ENCODE results near the gene CHCHD10. TPM values are rescaled to one million over a fixed set of nuclear protein-coding genes. Genes with fewer than 3 reads are reported as not detected.

Gene CHCHD10
- total RNA-seq, 1 experiment from 2014 or later = 198 TPM

GRCh38 chr22:23787910-23788309 lies 20.1 kb upstream of the CHCHD10 start:
- ChIA-PET POLR2A (no interaction called here), CTCF (interaction anchor here (0.6 to 2.4 kb wide), 5 partner anchors 11 to 106 kb away, joined by 3 to 17 read pairs (median 4); partner anchors contain the start of gene MIF)
- DNase-seq (ENCODE audit: low spot score) (no peak), ATAC-seq (no peak)
- Mint-ChIP-seq H3K27ac (peak overlapping the region; percentile 78), H3K9me3 (no peaks in the 10 kb centered on the region), H3K36me3 (peaks cover 24% of the 10 kb centered on the region), H3K4me1 (peaks cover 30% of the 10 kb centered on the region), H3K27me3 (ENCODE audit: low read depth) (no peaks in the 10 kb centered on the region), H3K4me3 (peak overlapping the region; percentile 89)
- TF ChIP-seq OVOL2 (CRISPR knock-in tag; IDR thresholded peaks at IDR 0.05; ENCODE audit: borderline replicate concordance) (no peak), NR1H2 (CRISPR knock-in tag; IDR thresholded peaks at IDR 0.05) (no peak), SMAD4 (CRISPR knock-in tag; IDR thresholded peaks at IDR 0.05) (no peak), ZNF121 (CRISPR knock-in tag; IDR thresholded peaks at IDR 0.05) (no peak), CREB1 (CRISPR knock-in tag; IDR thresholded peaks at IDR 0.05) (no peak)
- TF ChIP-seq, protein P1, sequence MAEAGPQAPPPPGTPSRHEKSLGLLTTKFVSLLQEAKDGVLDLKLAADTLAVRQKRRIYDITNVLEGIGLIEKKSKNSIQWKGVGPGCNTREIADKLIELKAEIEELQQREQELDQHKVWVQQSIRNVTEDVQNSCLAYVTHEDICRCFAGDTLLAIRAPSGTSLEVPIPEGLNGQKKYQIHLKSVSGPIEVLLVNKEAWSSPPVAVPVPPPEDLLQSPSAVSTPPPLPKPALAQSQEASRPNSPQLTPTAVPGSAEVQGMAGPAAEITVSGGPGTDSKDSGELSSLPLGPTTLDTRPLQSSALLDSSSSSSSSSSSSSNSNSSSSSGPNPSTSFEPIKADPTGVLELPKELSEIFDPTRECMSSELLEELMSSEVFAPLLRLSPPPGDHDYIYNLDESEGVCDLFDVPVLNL (CRISPR knock-in tag; IDR thresholded peaks at IDR 0.05; ENCODE audit: borderline replicate concordance, low read depth) = no peak

GRCh38 chr22:23787600-23787896 lies 19.8 kb upstream of the CHCHD10 start:
- H3K27ac Mint-ChIP-seq = peak overlapping the region; percentile 78
- TF ChIP-seq FOXP4 (CRISPR knock-in tag; IDR thresholded peaks at IDR 0.05) (no peak), ZBTB21 (CRISPR knock-in tag; IDR thresholded peaks at IDR 0.05; ENCODE audit: borderline replicate concordance) (0 out of 2 replicates have a peak, but pooled peaks have one; percentile 8)
- TF ChIP-seq, protein P2, sequence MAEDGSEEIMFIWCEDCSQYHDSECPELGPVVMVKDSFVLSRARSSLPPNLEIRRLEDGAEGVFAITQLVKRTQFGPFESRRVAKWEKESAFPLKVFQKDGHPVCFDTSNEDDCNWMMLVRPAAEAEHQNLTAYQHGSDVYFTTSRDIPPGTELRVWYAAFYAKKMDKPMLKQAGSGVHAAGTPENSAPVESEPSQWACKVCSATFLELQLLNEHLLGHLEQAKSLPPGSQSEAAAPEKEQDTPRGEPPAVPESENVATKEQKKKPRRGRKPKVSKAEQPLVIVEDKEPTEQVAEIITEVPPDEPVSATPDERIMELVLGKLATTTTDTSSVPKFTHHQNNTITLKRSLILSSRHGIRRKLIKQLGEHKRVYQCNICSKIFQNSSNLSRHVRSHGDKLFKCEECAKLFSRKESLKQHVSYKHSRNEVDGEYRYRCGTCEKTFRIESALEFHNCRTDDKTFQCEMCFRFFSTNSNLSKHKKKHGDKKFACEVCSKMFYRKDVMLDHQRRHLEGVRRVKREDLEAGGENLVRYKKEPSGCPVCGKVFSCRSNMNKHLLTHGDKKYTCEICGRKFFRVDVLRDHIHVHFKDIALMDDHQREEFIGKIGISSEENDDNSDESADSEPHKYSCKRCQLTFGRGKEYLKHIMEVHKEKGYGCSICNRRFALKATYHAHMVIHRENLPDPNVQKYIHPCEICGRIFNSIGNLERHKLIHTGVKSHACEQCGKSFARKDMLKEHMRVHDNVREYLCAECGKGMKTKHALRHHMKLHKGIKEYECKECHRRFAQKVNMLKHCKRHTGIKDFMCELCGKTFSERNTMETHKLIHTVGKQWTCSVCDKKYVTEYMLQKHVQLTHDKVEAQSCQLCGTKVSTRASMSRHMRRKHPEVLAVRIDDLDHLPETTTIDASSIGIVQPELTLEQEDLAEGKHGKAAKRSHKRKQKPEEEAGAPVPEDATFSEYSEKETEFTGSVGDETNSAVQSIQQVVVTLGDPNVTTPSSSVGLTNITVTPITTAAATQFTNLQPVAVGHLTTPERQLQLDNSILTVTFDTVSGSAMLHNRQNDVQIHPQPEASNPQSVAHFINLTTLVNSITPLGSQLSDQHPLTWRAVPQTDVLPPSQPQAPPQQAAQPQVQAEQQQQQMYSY (CRISPR knock-in tag; IDR thresholded peaks at IDR 0.05) = peak; percentile 61
- ATAC-seq (no peak; the same call in 1 of the 2 replicates), DNase-seq (ENCODE audit: low spot score) (no peak)
- H3K27me3 Mint-ChIP-seq (ENCODE audit: low read depth) = no peaks in the 10 kb centered on the region
- no peaks in the 10 kb centered on the region for H3K9me3 Mint-ChIP-seq
- H3K4me3 Mint-ChIP-seq = peak overlapping the region; percentile 89
- peaks cover 20% of the 10 kb centered on the region for H3K36me3 Mint-ChIP-seq
- peaks cover 30% of the 10 kb centered on the region for H3K4me1 Mint-ChIP-seq
- POLR2A ChIA-PET = interaction anchor here (0.6 kb wide), 2 partner anchors 30 to 1883 kb away, joined by 7 to 9 read pairs; no protein-coding TSS in a partner anchor
- CTCF ChIA-PET = interaction anchor here (1.2 to 1.4 kb wide), 2 partner anchors 13 to 62 kb away, joined by 3 to 6 read pairs; no protein-coding TSS in a partner anchor

DNA sequence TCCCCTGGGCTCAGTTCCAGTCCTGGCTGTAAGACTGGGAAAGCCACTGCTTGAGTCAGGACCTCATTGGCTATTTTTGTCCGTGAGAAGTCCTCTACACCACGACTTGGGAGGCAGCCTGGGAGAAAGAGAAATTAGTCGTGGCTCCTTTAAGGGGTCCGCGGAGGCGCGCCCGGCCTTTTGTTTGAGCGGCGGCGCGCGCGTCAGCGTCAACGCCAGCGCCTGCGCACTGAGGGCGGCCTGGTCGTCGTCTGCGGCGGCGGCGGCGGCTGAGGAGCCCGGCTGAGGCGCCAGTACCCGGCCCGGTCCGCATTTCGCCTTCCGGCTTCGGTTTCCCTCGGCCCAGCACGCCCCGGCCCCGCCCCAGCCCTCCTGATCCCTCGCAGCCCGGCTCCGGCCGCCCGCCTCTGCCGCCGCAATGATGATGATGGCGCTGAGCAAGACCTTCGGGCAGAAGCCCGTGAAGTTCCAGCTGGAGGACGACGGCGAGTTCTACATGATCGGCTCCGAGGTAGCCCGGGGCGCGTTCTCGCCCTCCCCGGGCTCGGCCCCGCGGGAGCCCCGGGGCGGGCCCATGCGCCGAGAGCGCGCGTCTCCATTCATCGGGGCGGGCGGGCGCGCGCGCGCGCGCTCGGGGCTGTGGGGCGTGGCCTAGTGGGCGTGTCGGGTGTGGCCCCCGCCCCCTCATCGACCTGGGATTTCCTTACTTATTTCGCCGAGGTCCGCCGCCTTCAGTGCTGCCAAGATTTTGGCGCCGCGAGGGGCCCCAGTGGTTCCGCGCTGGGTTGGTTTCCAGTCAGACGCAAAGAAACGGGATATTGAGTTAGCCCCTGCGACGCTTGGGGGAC lies 19.2 kb upstream of the CHCHD10 start, which contains the start of gene SMARCB1:
Gene SMARCB1 (plus strand): TSS at position 215 of the 848 bp plus-strand sequence. CDS start 204 bp downstream, at position 419.
- Mint-ChIP-seq H3K9me3 (no peaks in the 10 kb centered on the region), H3K27me3 (ENCODE audit: low read depth) (no peaks in the 10 kb centered on the region), H3K27ac (peak within 1 kb of the TSS; percentile 98), H3K36me3 (peaks cover 15% of the 10 kb centered on the region; the same call in 1 of the 2 replicates), H3K4me3 (peak within 1 kb of the TSS; percentile 89), H3K4me1 (peaks cover 30% of the 10 kb centered on the region)
- DNase-seq (ENCODE audit: low spot score) (peak; percentile 86), ATAC-seq (peak; percentile 78)
- ChIA-PET POLR2A (interaction anchor here (0.6 to 1.0 kb wide), 3 partner anchors 18 to 1884 kb away, joined by 3 to 9 read pairs (median 7); no protein-coding TSS in a partner anchor), CTCF (interaction anchor here (1.2 to 1.7 kb wide), 4 partner anchors 9 to 62 kb away, joined by 3 to 6 read pairs (median 4); no protein-coding TSS in a partner anchor)
- no peak for TF ChIP-seq ATF1 (CRISPR knock-in tag; IDR thresholded peaks at IDR 0.05)
- TF ChIP-seq KAT7 (CRISPR knock-in tag; IDR thresholded peaks at IDR 0.05; ENCODE audit: borderline replicate concordance) = no peak
- TF ChIP-seq FOXK1 (CRISPR knock-in tag; IDR thresholded peaks at IDR 0.05) = no peak
- TF ChIP-seq NFATC4 (CRISPR knock-in tag; IDR thresholded peaks at IDR 0.05) = no peak
- TF ChIP-seq OVOL2 (CRISPR knock-in tag; IDR thresholded peaks at IDR 0.05; ENCODE audit: borderline replicate concordance) = no peak
- TF ChIP-seq SP1 (CRISPR knock-in tag; conservative IDR thresholded peaks at IDR 0.05) = peak; percentile 82
- TF ChIP-seq ATF3 (CRISPR knock-in tag; conservative IDR thresholded peaks at IDR 0.05) = no peak
- TF ChIP-seq ZNF416 (CRISPR knock-in tag; IDR thresholded peaks at IDR 0.05) = no peak
- TF ChIP-seq FOXP4 (CRISPR knock-in tag; IDR thresholded peaks at IDR 0.05) = no peak
- TF ChIP-seq ZNF263 (CRISPR knock-in tag; IDR thresholded peaks at IDR 0.05; ENCODE audit: low read depth) = 0 out of 2 replicates have a peak, but pooled peaks have one; percentile 29
- no peak for TF ChIP-seq PREB (CRISPR knock-in tag; IDR thresholded peaks at IDR 0.05; ENCODE audit: borderline replicate concordance)
- TF ChIP-seq MYBL2 (CRISPR knock-in tag; IDR thresholded peaks at IDR 0.05) = 0 out of 2 replicates have a peak, but pooled peaks have one; percentile 23
- no peak for TF ChIP-seq PRRX2 (CRISPR knock-in tag; IDR thresholded peaks at IDR 0.05)
